Effector CD8-positive, alpha-beta T cell (primary cell): Measurements from ENCODE around the gene ZBTB46.
A peak's percentile ranks its signal among the peaks of the same experiment; 100 is the strongest.

Experiments
- DNase-seq: peaks from one replicate; lab custom pipeline; 2025; lab: John Stamatoyannopoulos, UW

Gene ZBTB46

GRCh38 chr20:63745961-63746731, 84.9 kb downstream of the ZBTB46 start:
- no peak for DNase-seq

- no peak for DNase-seq
These were observed 85.6 kb downstream of the ZBTB46 start for GRCh38 chr20:63745424-63745805.

- DNase-seq = no peak
These were observed 86.3 kb downstream of the ZBTB46 start for GRCh38 chr20:63744574-63745423.

GRCh38 chr20:63744158-63744557, 86.9 kb downstream of the ZBTB46 start:
- DNase-seq = no peak

GRCh38 chr20:63743210-63743970, 87.7 kb downstream of the ZBTB46 start:
- DNase-seq = no peak

GRCh38 chr20:63742381-63743024, 88.6 kb downstream of the ZBTB46 start:
- DNase-seq = no peak

- DNase-seq = no peak
These were observed 89.2 kb downstream of the ZBTB46 start for GRCh38 chr20:63741676-63742380.

- DNase-seq = no peak
These were observed 89.7 kb downstream of the ZBTB46 start for GRCh38 chr20:63741354-63741675.

- DNase-seq = peak; percentile 27
These were observed 90.3 kb downstream of the ZBTB46 start for GRCh38 chr20:63740627-63741353.

- DNase-seq = peak; percentile 39
These were observed 90.9 kb downstream of the ZBTB46 start for GRCh38 chr20:63740070-63740626.

GRCh38 chr20:63739130-63740069, 91.7 kb downstream of the ZBTB46 start, which contains the start of gene SLC2A4RG:
Gene SLC2A4RG, plus strand, starts transcription at chr20:63739776. Its CDS starts 137 bp downstream, at chr20:63739913.
- peak; percentile 51 for DNase-seq

GRCh38 chr20:63738687-63739129, 92.4 kb downstream of the ZBTB46 start:
- peak; percentile 35 for DNase-seq

GRCh38 chr20:63737945-63738686, 92.9 kb downstream of the ZBTB46 start:
- DNase-seq = peak; percentile 18

GRCh38 chr20:63737695-63737944, 93.4 kb downstream of the ZBTB46 start:
- no peak for DNase-seq

- peak; percentile 48 for DNase-seq
These were observed 94.0 kb downstream of the ZBTB46 start for GRCh38 chr20:63736893-63737694.

GRCh38 chr20:63735859-63736718, 95.0 kb downstream of the ZBTB46 start, which contains the start of gene LIME1:
Gene LIME1, plus strand, starts transcription at chr20:63736664. Its CDS starts 886 bp downstream, at chr20:63737550.
- DNase-seq = peak; percentile 60
